ENCODE data around the gene TAAR8.
A peak's percentile ranks its signal among the peaks of the same experiment; 100 is the strongest.

The TAAR8 gene

GRCh38 chr6:132512638-132513632 lies 39.5 kb upstream of the TAAR8 start, which contains the start of gene STX7 (continued):
- TF ChIP-seq PRDM10 (tag by site-specific recombination; IDR thresholded peaks at IDR 0.05) (peak; percentile 88), ZBTB7A (tag by site-specific recombination; IDR thresholded peaks at IDR 0.05; ENCODE audit: low read depth) (no peak), ZXDB (tag by site-specific recombination; IDR thresholded peaks at IDR 0.05) (peak; percentile 89), ZNF521 (tag by site-specific recombination; IDR thresholded peaks at IDR 0.05) (no peak), ZSCAN16 (tag by site-specific recombination; IDR thresholded peaks at IDR 0.05) (no peak), KLF9 (tag by site-specific recombination; IDR thresholded peaks at IDR 0.05; ENCODE audit: low read depth) (peak; percentile 78), ZFHX2 (tag by site-specific recombination; conservative IDR thresholded peaks at IDR 0.05) (peak; percentile 86), ZNF639 (tag by site-specific recombination; IDR thresholded peaks at IDR 0.05) (no peak), ZSCAN5A (tag by site-specific recombination; IDR thresholded peaks at IDR 0.05) (no peak), GLI2 (tag by site-specific recombination; IDR thresholded peaks at IDR 0.05; ENCODE audit: borderline replicate concordance, low read depth) (no peak), ZNF624 (tag by site-specific recombination; IDR thresholded peaks at IDR 0.05) (no peak), KLF7 (tag by site-specific recombination; IDR thresholded peaks at IDR 0.05; ENCODE audit: borderline replicate concordance) (peak; percentile 86), KLF10 (tag by site-specific recombination; IDR thresholded peaks at IDR 0.05) (peak; percentile 59; the same call in 1 of the 2 replicates), GLI4 (tag by site-specific recombination; IDR thresholded peaks at IDR 0.05) (no peak), ZNF223 (tag by site-specific recombination; IDR thresholded peaks at IDR 0.05) (0 out of 2 replicates have a peak, but pooled peaks have one; percentile 24), ZBTB8A (tag by site-specific recombination; IDR thresholded peaks at IDR 0.05) (peak; percentile 97), ZNF701 (tag by site-specific recombination; IDR thresholded peaks at IDR 0.05) (no peak), KLF8 (tag by site-specific recombination; IDR thresholded peaks at IDR 0.05) (peak; percentile 84), ZBTB10 (tag by site-specific recombination; IDR thresholded peaks at IDR 0.05) (peak; percentile 12; the same call in 1 of the 2 replicates), ZNF211 (tag by site-specific recombination; IDR thresholded peaks at IDR 0.05; ENCODE audit: low read depth) (no peak), ZBTB26 (tag by site-specific recombination; optimal IDR thresholded peaks at IDR 0.05) (peak; percentile 93), GLIS1 (tag by site-specific recombination; IDR thresholded peaks at IDR 0.05) (peak; percentile 46; the same call in 1 of the 2 replicates), ZNF121 (tag by site-specific recombination; IDR thresholded peaks at IDR 0.05) (no peak), FEZF1 (tag by site-specific recombination; IDR thresholded peaks at IDR 0.05) (no peak), ZNF157 (tag by site-specific recombination; IDR thresholded peaks at IDR 0.05) (no peak), ZNF341 (tag by site-specific recombination; IDR thresholded peaks at IDR 0.05; ENCODE audit: low read depth) (peak; percentile 61), ZNF514 (tag by site-specific recombination; IDR thresholded peaks at IDR 0.05) (no peak), HOXD13 (CRISPR knock-in tag; IDR thresholded peaks at IDR 0.05; ENCODE audit: borderline replicate concordance) (no peak; the same call in 1 of the 2 replicates), ZNF2 (tag by site-specific recombination; IDR thresholded peaks at IDR 0.05) (no peak; the same call in 1 of the 2 replicates), ZIC2 (tag by site-specific recombination; IDR thresholded peaks at IDR 0.05) (peak; percentile 61)

Data from HEK293 (cell line).